Measurements from ENCODE around the gene ALOXE3.
A peak's percentile ranks its signal among the peaks of the same experiment; 100 is the strongest.

ALOXE3 gene

GRCh38 chr17:8073627-8074484 is 44.5 kb downstream of the ALOXE3 start:
- TF ChIP-seq, protein P1, sequence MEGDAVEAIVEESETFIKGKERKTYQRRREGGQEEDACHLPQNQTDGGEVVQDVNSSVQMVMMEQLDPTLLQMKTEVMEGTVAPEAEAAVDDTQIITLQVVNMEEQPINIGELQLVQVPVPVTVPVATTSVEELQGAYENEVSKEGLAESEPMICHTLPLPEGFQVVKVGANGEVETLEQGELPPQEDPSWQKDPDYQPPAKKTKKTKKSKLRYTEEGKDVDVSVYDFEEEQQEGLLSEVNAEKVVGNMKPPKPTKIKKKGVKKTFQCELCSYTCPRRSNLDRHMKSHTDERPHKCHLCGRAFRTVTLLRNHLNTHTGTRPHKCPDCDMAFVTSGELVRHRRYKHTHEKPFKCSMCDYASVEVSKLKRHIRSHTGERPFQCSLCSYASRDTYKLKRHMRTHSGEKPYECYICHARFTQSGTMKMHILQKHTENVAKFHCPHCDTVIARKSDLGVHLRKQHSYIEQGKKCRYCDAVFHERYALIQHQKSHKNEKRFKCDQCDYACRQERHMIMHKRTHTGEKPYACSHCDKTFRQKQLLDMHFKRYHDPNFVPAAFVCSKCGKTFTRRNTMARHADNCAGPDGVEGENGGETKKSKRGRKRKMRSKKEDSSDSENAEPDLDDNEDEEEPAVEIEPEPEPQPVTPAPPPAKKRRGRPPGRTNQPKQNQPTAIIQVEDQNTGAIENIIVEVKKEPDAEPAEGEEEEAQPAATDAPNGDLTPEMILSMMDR (IDR thresholded peaks at IDR 0.05; ENCODE audit: low read depth, low read length, missing control alignments) = peak; percentile 99
- no peak overlapping the region for H3K4me3 ChIP-seq (ENCODE audit: low read depth, low read length)
- DNase-seq (ENCODE audit: low read depth) = peak; percentile 42

DNA sequence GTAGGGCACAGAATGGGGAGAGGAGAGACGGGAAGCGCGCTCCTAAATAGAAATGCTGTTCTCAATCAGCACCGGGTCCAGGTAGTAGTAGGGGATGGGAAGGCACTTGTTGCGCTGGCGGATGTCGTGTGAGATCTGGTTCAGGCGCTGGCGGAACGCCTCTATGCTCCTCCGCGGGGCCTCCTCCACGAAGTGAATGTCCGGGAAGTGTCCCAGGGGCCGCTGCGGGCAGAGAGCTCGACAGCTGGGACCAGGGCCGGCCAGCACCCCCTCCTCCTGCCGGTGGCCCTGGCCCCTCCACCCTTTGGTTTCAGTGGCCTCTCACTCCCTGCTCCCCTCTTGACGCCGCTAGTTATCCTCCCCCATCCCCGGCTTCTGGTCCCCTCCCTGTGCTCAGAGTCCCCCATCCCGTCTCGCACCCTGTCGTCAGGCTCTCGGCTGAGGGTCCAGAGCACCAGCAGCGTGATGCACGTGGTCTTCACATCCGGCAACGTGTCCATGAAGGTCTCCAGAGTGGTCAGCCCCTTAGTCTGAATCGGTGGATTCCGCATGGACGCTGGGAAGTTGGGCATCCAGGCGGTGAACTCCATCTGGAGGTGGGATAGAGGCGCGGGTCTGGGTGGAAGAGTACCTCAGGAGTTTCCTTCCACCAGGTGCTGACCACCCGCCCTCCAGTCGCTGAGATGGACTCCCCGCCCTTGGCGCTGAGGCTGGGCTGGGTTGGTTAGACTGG is 45.4 kb downstream of the ALOXE3 start:
- DNase-seq (ENCODE audit: low read depth) = no peak
- TF ChIP-seq, protein P1 (IDR thresholded peaks at IDR 0.05; ENCODE audit: low read depth, low read length, missing control alignments) = no peak
- H3K4me3 ChIP-seq (ENCODE audit: low read depth, low read length) = no peak overlapping the region

DNA sequence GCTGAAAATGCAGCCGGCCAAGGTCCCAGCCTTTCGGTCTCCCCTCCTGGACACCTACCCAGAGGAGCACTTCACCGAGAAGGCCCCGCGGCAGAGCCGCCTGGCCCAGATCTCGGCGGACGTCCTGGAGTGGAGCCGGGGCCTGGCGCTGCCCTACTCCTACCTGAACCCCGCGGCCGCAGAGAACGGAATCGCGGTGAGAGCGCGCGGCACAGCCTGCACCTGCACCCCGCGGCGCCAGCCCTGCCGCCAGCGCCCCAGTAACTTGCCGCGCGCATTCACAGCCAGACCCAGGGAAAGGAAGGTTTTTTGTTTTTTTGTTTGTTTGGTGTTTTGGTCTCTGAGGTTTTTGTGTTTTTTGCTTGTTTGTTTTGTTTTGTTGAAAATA is 46.0 kb downstream of the ALOXE3 start:
- H3K4me3 ChIP-seq (ENCODE audit: low read depth, low read length) = no peak overlapping the region

DNA sequence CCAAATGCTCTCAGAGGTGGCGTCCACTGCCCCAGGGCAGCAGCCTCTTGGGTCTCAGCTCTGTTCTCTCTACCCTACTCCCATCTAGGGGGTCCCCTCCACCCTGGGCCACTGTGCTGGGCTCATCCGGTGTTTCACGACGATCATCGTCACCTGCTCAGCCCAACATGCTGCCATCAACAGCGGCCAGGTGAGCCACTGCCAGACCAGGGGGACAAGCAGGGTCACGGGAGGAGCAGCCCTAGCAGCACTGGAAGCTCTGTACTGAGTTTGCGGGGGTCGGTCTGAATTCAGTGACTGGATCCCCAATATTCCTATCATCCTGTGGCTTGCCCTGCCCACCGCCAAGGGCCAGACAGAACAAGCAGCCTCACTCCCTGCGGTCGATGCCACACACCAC is 46.8 kb downstream of the ALOXE3 start:
- TF ChIP-seq, protein P1 (IDR thresholded peaks at IDR 0.05; ENCODE audit: low read depth, low read length, missing control alignments) = no peak
- DNase-seq (ENCODE audit: low read depth) = no peak
- H3K4me3 ChIP-seq (ENCODE audit: low read depth, low read length) = no peak overlapping the region

More for the DNA sequence above, 46.0 kb downstream of the ALOXE3 start:
- TF ChIP-seq, protein P1 (IDR thresholded peaks at IDR 0.05; ENCODE audit: low read depth, low read length, missing control alignments) = no peak
- no peak for DNase-seq (ENCODE audit: low read depth)

DNA sequence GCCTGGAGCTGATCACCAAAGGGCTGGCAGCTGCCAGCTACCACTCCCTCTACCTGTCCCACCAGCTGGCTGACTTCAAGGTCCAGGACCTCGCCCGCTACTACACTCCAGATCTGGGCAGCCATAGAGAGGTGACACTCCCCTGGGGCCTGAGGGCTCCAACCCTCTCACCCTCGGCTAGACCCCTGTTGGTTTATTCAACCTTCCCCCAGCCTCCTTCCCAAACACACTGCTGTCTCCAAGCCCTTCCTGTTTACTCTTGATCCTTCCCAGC is 48.8 kb downstream of the ALOXE3 start:
- H3K4me3 ChIP-seq (ENCODE audit: low read depth, low read length) = no peak overlapping the region
- no peak for DNase-seq (ENCODE audit: low read depth)
- TF ChIP-seq, protein P1 (IDR thresholded peaks at IDR 0.05; ENCODE audit: low read depth, low read length, missing control alignments) = no peak

- no peak for DNase-seq (ENCODE audit: low read depth)
- no peak overlapping the region for H3K4me3 ChIP-seq (ENCODE audit: low read depth, low read length)
- TF ChIP-seq, protein P1 (IDR thresholded peaks at IDR 0.05; ENCODE audit: low read depth, low read length, missing control alignments) = no peak
Observed at GRCh38 chr17:8068736-8069586, 49.4 kb downstream of the ALOXE3 start.

Measured in GM12864 (cell line).